HG02759 (cell line): ENCODE measurements around the gene DGCR2.
"Not testable (repeated sequence)": the region's sequence is repeated elsewhere in the genome, so short reads cannot be mapped to it uniquely, and the experiment has no call there.

Experiments used
- ATAC-seq: cut with Tn5 transposase; IDR thresholded peaks from one replicate; pipeline ENCODE4 v1.9.1; 2021; ENCODE audit warnings: mild to moderate bottlenecking, moderate library complexity; ENCODE audit not compliant: unreplicated experiment

Gene DGCR2, protein sequence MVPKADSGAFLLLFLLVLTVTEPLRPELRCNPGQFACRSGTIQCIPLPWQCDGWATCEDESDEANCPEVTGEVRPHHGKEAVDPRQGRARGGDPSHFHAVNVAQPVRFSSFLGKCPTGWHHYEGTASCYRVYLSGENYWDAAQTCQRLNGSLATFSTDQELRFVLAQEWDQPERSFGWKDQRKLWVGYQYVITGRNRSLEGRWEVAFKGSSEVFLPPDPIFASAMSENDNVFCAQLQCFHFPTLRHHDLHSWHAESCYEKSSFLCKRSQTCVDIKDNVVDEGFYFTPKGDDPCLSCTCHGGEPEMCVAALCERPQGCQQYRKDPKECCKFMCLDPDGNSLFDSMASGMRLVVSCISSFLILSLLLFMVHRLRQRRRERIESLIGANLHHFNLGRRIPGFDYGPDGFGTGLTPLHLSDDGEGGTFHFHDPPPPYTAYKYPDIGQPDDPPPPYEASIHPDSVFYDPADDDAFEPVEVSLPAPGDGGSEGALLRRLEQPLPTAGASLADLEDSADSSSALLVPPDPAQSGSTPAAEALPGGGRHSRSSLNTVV

DNA sequence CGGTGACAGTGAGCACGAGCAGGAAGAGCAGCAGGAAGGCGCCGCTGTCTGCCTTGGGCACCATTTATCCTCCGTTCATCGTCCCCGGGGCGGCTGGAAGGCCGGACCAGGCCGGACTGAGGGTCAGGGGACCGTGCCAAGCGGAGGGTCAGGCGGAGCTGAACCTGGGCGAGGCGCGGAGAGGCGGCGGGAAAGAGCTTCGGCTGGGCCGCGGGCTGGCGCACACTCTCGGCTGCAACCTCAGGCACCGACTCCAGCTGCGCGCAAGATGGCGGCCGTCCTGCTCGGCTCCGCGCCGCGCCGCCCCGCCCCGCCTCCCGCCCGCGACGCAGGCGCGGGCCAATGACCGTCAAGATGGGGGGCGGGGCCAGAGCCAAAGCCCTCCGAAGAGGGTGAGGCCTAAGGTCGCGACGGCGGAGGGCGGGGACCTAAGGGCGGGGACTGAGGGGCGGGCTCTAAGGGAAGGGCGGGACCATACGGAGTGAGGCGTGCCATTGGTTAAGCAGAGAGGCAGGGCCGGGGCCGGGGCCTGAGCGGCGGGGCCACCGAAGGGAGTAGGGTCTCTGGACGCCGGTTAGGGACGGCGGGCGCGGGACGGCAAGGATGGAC lies at the start of gene DGCR2:
Gene DGCR2 (minus strand): TSS at position 270 of the 609 bp plus-strand sequence. CDS start 206 bp downstream, at position 64.
- ATAC-seq = peak; percentile 87

DNA sequence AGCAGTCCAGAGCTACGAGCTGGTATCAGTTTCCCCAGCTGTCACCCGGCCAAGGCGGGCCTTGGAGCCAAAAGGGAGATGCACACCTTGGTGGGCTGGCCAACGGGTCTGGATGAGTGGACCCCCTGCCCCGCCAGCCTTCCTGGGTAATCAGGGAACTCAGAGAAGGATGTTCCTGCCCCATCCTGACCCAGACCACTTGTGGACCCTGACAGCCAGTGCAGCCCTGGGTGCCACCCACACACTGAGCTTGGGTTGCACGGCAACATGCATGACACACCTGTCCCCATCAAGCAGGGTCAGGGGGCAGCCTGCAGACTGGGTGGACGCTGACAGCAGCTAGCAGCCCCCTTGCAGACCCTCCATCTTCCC lies 47.7 kb upstream of the DGCR2 start:
- no peak for ATAC-seq

DNA sequence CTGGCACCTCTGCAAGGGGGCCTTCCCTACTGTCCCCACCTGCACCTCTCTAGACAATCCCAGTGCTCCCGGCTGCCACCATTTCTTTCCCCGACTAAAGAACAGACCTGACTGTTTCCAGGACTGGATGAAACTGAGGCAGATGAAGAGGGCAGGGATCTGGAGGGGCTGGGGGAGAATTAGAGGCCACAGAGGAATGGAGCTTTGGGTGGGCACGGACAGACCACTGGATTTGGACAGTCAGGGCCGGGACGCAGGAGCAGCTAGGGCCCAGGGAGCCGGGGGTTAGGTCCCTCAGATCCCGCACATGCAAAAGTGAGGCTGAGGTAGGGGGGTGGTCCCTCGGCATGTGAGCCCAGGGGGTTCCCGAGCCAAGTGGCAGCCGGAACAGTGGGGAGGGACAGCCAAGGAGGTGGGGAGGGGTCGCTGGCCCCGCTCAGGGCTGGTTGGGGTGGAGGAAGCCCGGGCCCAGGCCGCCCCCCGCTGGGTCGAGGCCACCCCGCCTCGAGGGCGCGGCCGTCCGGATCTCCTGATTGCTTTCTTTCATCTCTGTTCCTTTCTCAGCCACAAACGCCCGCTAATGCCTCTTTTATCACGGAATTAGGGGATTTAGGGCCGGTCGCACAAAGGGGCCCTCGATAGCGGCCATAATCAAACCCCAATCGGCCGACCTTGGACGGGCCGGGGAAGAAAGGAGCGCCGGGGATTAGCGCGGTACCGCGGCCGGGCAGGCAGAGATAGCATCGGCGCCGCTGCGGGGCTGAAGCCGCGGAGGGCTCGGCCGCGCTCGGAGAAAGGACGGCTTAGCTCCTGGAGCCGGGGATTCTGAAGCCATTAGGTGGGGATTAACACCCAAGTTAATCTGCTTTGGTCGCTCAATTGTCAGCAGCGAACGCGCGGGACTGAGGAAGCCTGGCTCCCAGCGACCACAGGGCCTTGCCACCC lies 47.1 kb upstream of the DGCR2 start:
- ATAC-seq = no peak

DNA sequence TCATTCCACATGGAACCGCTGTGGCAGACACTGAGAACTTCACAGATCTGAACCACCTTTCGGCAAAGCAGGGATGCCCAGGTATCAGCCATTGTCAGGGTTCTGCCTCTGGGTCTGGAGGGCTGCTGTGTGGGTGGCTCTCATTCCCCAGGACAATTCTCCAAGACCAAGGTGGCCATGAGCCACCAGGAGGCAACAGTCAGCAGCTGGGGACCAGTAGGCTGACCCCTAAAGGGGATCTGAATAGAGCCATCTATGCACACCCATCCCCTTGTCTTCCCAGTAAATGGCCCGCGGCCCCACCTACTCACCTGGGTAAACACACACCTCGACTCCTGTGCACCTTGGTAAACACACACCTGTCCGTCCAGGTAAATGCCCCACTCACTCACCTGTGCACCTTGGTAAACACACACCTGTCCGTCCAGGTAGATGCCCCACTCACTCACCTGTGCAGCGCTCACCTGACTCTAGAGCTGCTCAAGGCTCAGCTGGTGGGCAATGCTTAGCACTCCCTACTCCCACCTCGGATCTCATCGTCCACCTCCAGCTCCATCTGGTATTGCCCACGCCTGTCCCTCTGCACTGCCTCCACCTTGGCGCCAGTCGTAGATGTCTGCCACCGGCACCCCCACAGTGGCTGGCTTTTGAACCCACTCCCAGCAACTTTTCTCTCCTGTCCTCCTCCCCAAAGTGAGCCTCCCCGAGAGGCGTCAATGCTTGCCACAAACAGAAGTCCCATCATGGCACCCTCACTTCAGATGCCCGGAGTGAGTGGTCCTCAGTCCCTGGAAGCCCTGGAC lies 46.1 kb upstream of the DGCR2 start:
- no peak for ATAC-seq

DNA sequence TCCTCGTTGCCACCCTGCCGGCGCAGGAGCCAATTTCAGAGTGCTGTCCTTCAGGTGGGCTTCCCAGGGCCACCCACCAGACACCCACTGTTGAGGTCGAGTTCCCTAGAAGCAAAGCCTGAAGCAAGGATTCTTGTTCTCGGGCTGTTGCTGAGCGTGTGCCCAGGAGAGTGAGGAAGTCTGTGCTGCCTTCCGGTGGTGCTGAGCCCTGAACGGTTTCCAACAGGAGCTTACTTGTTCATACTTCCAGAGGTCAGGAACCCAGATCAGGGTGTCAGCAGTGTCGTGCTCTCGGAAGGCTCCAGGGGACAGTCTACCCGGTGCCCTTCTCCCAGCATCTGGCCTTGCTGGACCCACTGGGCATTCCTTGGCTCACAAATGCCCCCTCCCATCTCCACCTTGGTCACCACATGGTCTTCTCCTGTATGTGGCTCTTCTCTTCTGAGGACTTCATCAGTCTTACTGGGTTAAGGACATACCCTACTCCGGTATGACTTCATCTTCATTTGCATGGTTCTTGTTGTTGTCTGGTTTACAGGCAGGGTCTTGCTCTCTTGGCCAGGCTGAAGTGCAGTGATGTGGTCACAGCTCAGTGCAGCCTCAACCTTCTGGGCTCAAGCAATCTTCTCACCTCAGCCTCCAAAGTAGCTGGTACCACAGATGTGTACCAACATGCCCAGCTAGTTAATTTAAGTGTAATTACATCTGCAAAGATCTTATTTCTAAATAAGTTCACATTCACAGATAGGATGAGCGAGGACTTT lies 45.1 kb upstream of the DGCR2 start:
- no peak for ATAC-seq

DNA sequence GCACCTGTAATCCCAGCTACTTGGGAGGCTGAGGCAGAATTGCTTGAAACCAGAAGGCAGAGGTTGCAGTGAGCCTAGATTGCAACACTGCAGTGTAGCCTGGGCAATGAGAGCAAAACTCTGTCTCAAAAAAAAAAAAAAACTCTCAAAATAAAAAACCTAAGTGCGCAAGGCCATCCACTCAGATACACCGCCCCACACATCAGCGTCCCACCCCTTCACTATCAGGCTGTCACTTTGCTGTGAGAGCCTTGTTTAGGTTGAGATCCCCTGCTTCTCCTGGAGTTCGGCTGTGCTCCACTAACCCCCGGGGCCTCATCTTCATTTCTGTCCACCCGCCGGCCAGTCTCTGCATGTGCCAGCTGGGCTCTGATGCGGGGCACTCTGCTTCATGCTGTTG lies 44.2 kb upstream of the DGCR2 start:
- ATAC-seq = no peak

DNA sequence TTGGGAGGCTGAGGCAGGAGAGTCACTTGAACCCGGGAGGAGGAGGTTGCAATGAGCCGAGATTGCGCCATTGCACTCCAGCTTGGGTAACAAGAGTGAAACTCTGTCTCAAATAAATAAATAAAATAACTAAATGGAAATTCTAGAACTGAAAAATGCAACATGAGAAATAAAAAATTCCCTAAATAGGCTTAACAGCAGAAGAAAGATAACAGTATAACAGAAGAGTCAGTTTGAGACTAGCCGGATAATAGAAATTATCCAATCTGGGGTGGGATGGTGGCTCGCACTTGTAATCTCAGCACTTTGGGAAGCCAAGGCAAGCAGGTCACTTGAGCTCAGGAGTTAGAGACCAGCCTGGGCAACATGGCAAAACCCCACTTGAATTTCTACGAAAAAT lies 42.2 kb upstream of the DGCR2 start:
- ATAC-seq = no peak

DNA sequence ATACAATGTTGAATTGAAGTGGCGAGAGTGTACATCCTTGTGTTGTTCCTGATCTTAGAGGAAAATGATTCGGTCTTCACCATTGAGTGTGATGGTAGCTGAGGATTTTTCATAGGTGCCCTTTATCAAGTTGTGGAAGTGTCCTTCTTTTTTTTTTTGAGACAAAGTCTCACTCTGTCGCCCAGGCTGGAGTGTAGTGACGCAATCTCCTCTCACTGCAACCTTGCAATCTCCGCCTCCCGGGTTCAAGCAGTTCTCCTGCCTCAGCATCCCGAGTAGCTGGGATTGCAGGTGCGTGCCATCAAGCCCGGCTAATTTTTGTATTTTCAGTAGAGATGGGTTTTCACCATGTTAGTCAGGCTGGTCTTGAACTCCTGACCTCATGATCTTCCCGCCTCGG lies 36.4 kb upstream of the DGCR2 start:
- not testable (repeated sequence) for ATAC-seq

DNA sequence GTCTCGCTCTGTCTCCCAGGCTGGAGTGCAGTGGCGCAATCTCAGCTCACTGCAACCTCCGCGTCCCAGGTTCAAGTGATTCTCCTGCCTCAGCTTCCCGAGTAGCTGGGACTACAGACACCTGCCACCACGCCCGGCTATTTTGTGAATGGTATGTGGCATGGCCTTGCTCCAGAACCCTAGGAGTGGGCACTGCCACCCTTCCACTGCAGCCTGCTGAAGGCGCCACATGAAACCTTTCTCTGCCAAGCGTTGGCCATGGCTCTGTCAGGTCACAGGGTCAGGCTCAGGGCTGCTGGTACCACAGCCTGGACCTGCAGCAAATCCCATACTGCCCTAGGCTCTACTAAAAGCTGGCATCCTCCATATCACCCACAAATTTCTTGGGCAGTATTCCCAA lies 33.9 kb upstream of the DGCR2 start:
- not testable (repeated sequence) for ATAC-seq

DNA sequence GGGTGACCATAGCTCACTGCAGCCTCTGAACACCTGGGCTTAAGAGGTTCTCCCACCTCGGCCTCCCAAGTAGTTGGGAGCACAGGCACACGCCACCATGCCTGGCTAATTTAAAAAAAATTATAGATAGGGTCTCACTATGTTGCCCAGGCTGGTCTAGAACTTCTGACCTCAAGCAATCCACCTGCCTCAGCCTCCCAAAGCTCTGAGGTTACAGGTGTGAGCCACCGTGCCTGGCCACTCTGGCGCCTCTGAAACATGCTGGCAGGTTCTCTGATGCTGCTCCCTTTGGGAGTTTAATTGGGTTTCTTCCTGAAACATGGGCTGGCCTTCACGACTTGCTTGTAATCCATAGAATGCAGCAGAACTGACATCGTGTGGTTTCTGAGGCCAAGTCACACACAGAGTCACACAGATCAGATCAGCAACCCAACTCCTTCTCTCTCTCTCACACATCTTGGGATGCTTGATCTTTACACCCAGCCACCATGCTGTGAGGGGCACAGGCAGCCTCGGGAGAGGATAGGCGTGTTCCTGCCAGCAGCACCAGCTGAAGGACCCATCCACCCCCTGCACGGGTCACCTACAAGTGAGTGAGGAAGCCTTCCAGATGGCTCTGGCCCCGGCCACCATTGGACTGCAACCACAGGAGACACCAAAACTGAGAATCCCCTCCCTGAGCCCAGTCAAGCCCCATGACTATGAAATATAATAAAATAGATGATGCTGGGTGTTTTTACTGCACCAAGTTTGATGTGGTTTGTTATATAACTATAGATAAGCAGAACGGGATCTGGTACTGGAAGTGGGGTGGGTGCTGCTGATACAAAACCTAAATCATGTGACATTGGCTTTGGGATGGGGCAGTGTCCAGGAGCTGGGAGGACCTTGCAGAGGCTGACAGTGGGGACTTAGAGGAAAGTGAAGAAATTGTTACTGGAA lies 31.0 kb upstream of the DGCR2 start:
- ATAC-seq = no peak

DNA sequence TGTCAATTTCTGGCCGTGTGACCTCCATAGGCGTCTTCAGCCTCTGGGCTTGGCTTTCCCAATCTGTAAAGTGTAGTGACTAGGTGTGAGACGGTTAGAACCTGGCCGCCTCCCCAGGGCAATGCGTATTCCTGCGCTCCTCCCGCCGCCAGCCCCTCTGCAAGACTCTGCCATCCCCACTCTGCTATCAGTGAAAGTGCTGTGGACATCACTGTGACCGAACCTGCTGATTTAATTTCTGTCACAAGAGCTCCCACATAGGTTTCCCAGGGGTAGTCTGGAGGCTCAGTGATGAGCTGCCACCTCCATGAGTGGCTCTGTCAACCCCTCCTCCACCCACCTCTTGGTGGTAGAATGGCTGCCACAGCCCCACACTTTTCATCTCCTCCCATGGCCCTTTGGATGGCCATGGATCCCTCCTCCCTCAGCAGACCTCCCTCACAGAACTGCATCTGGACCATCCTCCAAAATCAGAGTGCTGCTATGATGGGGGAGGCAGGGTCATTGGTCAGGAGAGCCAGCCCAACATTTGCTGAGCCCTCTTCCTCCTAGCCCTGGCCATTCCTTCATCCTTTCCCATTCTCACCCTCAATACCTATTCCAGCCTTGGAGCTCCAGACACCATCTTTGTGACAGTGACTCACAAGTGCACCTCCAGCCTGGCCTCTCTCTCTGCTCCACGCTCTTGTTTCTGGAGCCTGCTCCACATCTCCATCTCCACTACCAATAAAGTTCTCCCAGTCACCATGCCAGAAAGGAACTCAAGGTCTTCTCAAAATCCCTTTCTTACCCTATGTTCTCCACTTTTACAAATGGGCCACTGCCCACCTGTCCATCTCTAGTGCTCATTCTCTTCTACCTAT lies 29.3 kb upstream of the DGCR2 start:
- ATAC-seq = no peak

DNA sequence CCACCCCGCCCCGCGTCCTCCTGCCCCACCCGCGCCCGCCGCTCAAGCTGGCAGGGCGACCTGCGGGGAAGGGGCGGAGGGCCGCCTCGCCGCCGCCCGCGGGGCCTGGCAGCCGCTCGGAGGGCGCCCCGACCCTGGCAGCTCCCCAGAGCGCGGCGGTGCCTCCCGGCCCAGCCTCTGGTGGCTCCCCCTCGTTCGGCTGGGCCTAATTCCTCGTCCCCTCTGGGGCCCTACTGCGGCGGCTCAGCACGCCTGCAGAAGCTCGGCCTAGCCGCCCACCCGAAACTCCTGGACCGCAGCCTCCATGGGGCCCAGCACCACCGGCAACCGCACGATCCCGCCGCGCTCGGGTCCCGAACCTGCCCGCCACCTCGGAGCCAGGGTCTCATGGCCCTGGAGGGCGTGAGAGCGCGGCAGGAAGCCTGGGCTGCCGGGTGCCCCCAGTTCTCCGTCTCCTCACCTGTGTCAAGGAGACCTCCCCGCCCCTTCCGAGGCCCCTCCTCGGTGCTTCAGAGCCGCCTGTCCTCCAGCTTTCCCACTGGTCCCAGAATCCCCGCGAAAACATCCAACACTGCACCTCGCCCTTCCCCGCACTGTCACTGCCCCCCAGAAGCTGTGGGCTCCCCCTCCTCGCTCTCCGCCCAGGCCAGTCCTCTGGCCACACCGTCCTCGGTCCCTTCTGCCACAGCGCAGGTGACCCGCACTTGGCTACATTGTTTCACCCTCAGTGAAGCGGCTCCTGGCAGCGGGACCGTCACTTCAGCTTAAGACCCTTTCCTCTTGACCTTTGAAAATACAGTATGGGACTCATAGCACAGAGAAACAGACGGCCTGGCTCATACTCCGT lies 28.5 kb upstream of the DGCR2 start:
- ATAC-seq = no peak

DNA sequence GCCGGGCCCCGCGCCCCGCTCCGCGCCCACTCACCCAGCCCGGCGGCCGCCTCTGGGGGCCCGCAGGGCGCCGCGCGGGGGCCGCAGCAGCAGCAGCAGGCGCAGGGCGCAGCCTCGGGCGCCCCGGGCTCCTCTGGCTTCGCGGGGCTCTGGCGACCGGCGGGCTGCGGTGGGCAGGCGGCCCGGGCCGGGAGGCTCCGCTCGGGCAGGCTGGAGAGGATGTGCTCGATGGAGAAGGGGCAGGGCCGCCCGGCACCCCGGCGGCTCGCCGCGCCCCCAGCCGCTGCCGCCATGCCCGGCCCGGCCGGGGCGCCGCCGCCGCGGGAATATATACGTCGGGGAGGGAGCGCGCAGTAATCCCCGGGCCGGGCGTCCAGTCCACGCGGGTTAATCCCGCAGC lies 27.8 kb upstream of the DGCR2 start, which contains the start of gene GSC2:
Gene GSC2 (minus strand): TSS at position 302 of the 400 bp plus-strand sequence. CDS start 9 bp downstream, at position 293.
- no peak for ATAC-seq

DNA sequence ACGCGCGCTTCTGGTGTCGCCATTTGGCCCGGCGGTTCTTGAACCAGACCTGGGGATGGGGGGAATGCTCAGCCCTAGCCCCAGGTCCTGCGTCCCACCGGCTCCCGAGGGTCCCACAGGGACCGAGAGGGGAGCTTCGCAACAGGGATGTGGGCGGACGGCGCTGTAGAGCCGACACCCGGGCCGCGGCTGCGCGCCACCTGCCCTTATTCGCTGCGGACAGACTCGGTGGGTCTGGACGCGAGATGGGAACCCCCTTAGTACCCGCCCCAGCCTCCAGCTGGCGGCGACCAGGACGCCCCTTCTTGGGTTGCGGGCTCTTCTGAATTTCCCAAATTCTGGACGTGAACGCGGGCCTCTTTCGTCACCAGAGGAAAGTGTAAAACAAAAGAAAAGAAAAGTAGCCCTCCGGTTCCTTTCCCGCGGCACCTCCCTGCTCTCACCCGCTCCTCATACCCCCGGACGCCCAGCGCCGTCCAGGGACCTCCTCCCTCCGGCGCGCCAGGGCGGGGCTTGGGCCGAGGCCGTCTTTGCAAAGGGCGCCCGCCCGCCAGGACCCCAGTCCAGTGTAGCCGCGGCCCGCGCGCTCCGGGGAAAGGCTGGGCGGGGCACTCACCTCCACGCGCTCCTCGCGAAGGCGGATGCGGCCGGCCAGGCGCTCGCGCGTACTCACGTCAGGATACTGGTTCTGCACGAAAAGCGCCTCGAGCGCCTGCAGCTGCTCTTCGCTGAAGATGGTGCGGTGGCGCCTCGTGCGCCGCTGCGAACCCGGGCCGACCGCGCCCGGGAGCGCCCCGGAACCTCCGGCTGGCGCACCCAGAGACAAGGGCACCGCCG lies 27.1 kb upstream of the DGCR2 start:
- no peak for ATAC-seq

DNA sequence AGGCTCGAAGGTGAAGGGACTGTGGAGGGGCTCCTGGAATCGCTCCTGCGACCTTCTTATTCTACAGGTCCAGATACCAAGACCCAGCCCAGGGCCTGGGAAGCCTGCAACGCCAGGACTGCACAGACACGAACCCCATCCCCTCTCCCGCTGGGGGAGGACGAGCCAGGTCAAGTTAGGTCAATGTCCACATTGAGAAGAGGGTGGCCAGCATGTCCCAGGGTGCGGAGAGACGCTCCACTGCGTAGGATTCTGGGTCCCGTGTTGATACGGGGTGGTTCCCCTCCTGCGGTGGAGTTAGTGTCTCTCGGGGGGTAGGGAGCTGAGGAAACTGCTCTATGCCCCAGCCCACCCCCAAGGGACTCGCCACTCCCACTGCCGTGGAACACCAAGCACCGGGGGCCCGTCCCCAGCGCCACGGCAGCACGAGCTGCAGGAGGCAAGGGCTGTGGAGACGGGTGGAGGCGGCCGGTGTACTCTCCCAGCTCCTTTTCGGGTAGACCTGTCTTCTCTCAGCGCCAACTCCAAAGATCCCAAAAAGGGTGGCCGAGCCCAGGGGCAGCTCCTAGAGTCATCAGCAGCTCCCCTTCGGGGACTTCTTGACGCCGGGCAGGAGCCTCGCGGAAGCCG lies 26.3 kb upstream of the DGCR2 start:
- no peak for ATAC-seq
